Inflammatory macrophage (primary cell): ENCODE data around the gene EXOG.

Source experiments
- DNase-seq, 2 donors: peaks; one replicate each; pipeline ENCODE4 v3.0.0-alpha.2; 2020 to 2022
- total RNA-seq, 18 experiments: gene quantifications; one replicate each; lab custom pipeline; 2026; ENCODE audit warnings: mixed read lengths in 6 of 18, inconsistent platforms in 2 of 18; lab: John Stamatoyannopoulos, UW

The EXOG gene
- 5.1 to 20.6 (median 11.0) reads per million in 18 experiments for total RNA-seq

GRCh38 chr3:38496131-38496910 lies at the start of gene EXOG:
TSS of gene EXOG (plus strand) at chr3:38496340. CDS start at chr3:38496368, 28 bp downstream.
- DNase-seq = peak; percentile 91 to 94

GRCh38 chr3:38446812-38447211 lies 49.3 kb upstream of the EXOG start:
- no peak for DNase-seq

- DNase-seq = no peak
Measured at GRCh38 chr3:38450853-38451252, 45.3 kb upstream of the EXOG start.

- peak; percentile 80 to 83 for DNase-seq
Measured at GRCh38 chr3:38453075-38453912, 42.8 kb upstream of the EXOG start, which contains the start of gene ACVR2B. TSS of gene ACVR2B (plus strand) at chr3:38453890. CDS start at chr3:38454323, 433 bp downstream.

- DNase-seq = no peak
Measured at GRCh38 chr3:38453913-38454177, 42.3 kb upstream of the EXOG start.

- DNase-seq = peak; percentile 2 to 22
Measured at GRCh38 chr3:38454178-38454883, 41.8 kb upstream of the EXOG start.

- peak in 1 of 2 donors; percentile 56 for DNase-seq
Measured at GRCh38 chr3:38454884-38455638, 41.1 kb upstream of the EXOG start.

GRCh38 chr3:38455639-38456430 lies 40.3 kb upstream of the EXOG start:
- DNase-seq = no peak

- peak; percentile 33 to 49 for DNase-seq
Measured at GRCh38 chr3:38457111-38458003, 38.8 kb upstream of the EXOG start.

GRCh38 chr3:38458796-38459498 lies 37.2 kb upstream of the EXOG start:
- DNase-seq = no peak

- DNase-seq = no peak
Measured at GRCh38 chr3:38459499-38460048, 36.6 kb upstream of the EXOG start.

GRCh38 chr3:38460377-38461270 lies 35.5 kb upstream of the EXOG start:
- DNase-seq = no peak

- no peak for DNase-seq
Measured at GRCh38 chr3:38465588-38466154, 30.5 kb upstream of the EXOG start.

- no peak for DNase-seq
Measured at GRCh38 chr3:38468765-38469164, 27.4 kb upstream of the EXOG start.

- no peak for DNase-seq
Measured at GRCh38 chr3:38469852-38470251, 26.3 kb upstream of the EXOG start.

- no peak for DNase-seq
Measured at GRCh38 chr3:38471260-38471857, 24.8 kb upstream of the EXOG start.

- DNase-seq = no peak
Measured at GRCh38 chr3:38472342-38472741, 23.8 kb upstream of the EXOG start.

GRCh38 chr3:38473229-38473628 lies 22.9 kb upstream of the EXOG start:
- DNase-seq = no peak
